SK-N-MC (cell line): ENCODE data around the gene SFTA2.

ENCODE experiments used
- EZH2 ChIP-seq: fragments of 200-600 bp; sonication (generic); IDR thresholded peaks from one replicate; pipeline ENCODE4 v1.6.1; 2017; ENCODE audit warnings: antibody characterized with exemption
- POLR2AphosphoS5 ChIP-seq: IDR thresholded peaks from 2 replicates; pipeline ENCODE4 v1.6.1; 2012; ENCODE audit warnings: mild to moderate bottlenecking, low read depth, low read length, borderline replicate concordance

- TF ChIP-seq EZH2 (no peak), POLR2AphosphoS5 (no peak)
Observed at GRCh38 chr6:30947231-30947630, 15.3 kb upstream of the SFTA2 start.
